ENCODE results near the gene EXOSC9. TPM values are rescaled to one million over a fixed set of nuclear protein-coding genes. Genes with fewer than 3 reads are reported as not detected.

The EXOSC9 gene
- total and polyA plus RNA-seq, 10 of the 15 experiments (the other 5 are each of a cell fraction or from before 2014, with no cell fraction given), result 49.0 to 131 (median 85.4) TPM

DNA sequence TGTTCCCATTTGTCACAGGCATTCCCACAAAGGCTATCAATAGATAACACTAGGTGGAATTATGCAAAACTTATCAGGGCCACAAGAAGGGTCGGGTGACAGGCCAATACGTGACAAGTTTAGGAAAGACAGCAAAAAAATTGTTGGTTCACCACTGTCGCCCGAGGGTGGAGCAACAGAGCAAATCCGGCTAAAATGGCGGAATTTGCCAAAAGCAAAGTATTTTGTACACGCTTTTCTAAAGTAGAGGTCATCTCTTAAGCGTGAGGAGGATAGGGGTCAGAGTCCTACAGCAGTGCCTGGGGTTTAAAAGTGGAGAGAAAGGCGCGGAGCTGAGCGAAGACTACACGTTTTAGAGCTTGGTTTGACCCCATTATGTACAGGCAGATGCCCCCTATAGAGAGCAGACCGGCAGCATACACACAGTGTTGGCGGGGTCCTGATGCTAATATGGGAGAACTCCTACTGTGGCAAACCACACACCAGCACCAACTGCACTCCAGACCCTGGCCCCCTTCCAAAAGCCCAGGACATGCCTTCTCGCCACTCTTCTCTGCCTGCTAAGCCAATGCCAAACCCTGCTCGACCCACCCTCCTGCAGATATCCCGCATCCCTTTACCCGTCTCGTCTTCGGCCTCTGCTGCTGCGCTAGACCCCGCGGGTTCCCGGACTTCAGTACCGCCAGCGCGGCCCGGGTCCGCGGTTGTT lies 21.8 kb downstream of the EXOSC9 start (continued):
- peak; percentile 50 for TF ChIP-seq PKNOX1 (IDR thresholded peaks at IDR 0.05)
- TF ChIP-seq MXI1 (IDR thresholded peaks at IDR 0.05; ENCODE audit: low read depth, low read length), result peak; percentile 40; the same call in 1 of the 2 replicates
- no peak for TF ChIP-seq RAD21 (IDR thresholded peaks at IDR 0.05; ENCODE audit: insufficient read depth, low read depth, low read length)
- no peak for TF ChIP-seq SREBF1 (IDR thresholded peaks at IDR 0.05; ENCODE audit: low read length)
- TF ChIP-seq, protein P1, sequence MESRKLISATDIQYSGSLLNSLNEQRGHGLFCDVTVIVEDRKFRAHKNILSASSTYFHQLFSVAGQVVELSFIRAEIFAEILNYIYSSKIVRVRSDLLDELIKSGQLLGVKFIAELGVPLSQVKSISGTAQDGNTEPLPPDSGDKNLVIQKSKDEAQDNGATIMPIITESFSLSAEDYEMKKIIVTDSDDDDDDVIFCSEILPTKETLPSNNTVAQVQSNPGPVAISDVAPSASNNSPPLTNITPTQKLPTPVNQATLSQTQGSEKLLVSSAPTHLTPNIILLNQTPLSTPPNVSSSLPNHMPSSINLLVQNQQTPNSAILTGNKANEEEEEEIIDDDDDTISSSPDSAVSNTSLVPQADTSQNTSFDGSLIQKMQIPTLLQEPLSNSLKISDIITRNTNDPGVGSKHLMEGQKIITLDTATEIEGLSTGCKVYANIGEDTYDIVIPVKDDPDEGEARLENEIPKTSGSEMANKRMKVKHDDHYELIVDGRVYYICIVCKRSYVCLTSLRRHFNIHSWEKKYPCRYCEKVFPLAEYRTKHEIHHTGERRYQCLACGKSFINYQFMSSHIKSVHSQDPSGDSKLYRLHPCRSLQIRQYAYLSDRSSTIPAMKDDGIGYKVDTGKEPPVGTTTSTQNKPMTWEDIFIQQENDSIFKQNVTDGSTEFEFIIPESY (IDR thresholded peaks at IDR 0.05), result no peak
- no peak for TF ChIP-seq ZNF274 (IDR thresholded peaks at IDR 0.05; ENCODE audit: insufficient read depth, insufficient read length)
- no peak for TF ChIP-seq ZNF217 (IDR thresholded peaks at IDR 0.05)
- TF ChIP-seq ZZZ3 (IDR thresholded peaks at IDR 0.05; ENCODE audit: control insufficient read depth, insufficient read length, low read depth), result no peak
- peak in 1 of 2 experiments; percentile 3; a peak in 1 of 4 replicates for TF ChIP-seq BHLHE40 (IDR thresholded peaks at IDR 0.05; ENCODE audit: borderline replicate concordance in 1 of 2, low read depth in 2 of 2, low read length in 1 of 2)
- no peak for TF ChIP-seq NR2C2 (IDR thresholded peaks at IDR 0.05; ENCODE audit: borderline replicate concordance, control insufficient read depth, insufficient read length, low read depth)
- no peak for TF ChIP-seq PAX8 (IDR thresholded peaks at IDR 0.05)

All from GM12878 (cell line).